Measurements from ENCODE around the gene KLF11. TPM values are rescaled to one million over a fixed set of nuclear protein-coding genes. Genes with fewer than 3 reads are reported as not detected.
A peak's percentile ranks its signal among the peaks of the same experiment; 100 is the strongest.
"Not testable (repeated sequence)": the region's sequence is repeated elsewhere in the genome, so short reads cannot be mapped to it uniquely, and the experiment has no call there.

KLF11 gene
- total RNA-seq, 2 experiments from 2014 or later = 7.2 to 8.6 TPM

GRCh38 chr2:10083046-10083445, 39.7 kb downstream of the KLF11 start:
- Mint-ChIP-seq H3K36me3 (ENCODE audit: low read depth) (peaks cover 1% of the 10 kb centered on the region), H3K9me3 (no peaks in the 10 kb centered on the region), H3K4me1 (peaks cover 16% of the 10 kb centered on the region), H3K27ac (no peak overlapping the region), H3K4me3 (no peak overlapping the region), H3K27me3 (peaks cover 72% of the 10 kb centered on the region)
- ChIA-PET POLR2A (interaction anchor here (1.0 kb wide), 1 partner anchor 10 kb away, joined by 3 read pairs; no protein-coding TSS in a partner anchor), CTCF (interaction anchor here (1.0 to 1.7 kb wide), 4 partner anchors 9 to 19 kb away, joined by 3 to 4 read pairs (median 4); no protein-coding TSS in a partner anchor)
- DNase-seq = no peak

- peaks cover 1% of the 10 kb centered on the region for H3K36me3 Mint-ChIP-seq (ENCODE audit: low read depth)
- no peak overlapping the region for H3K27ac Mint-ChIP-seq
- ChIA-PET POLR2A (interaction anchor here (1.0 kb wide), 1 partner anchor 9 kb away, joined by 3 read pairs; no protein-coding TSS in a partner anchor), CTCF (interaction anchor here (1.0 to 1.7 kb wide), 4 partner anchors 8 to 20 kb away, joined by 3 to 4 read pairs (median 4); no protein-coding TSS in a partner anchor)
- no peak overlapping the region for H3K4me3 Mint-ChIP-seq
- peaks cover 68% of the 10 kb centered on the region for H3K27me3 Mint-ChIP-seq
- H3K9me3 Mint-ChIP-seq = no peaks in the 10 kb centered on the region
- peaks cover 15% of the 10 kb centered on the region for H3K4me1 Mint-ChIP-seq
- DNase-seq = no peak
These were observed 40.4 kb downstream of the KLF11 start for GRCh38 chr2:10083692-10084211.

- ChIA-PET CTCF (interaction anchor here (2.0 kb wide), 1 partner anchor 11 kb away, joined by 8 read pairs; no protein-coding TSS in a partner anchor), POLR2A (no interaction called here)
- Mint-ChIP-seq H3K36me3 (ENCODE audit: low read depth) (no peaks in the 10 kb centered on the region), H3K4me3 (no peak overlapping the region), H3K27ac (no peak overlapping the region), H3K27me3 (peaks cover 65% of the 10 kb centered on the region), H3K9me3 (no peaks in the 10 kb centered on the region), H3K4me1 (peaks cover 9% of the 10 kb centered on the region)
- DNase-seq = no peak
These were observed 41.0 kb downstream of the KLF11 start for GRCh38 chr2:10084223-10084865.

- ChIA-PET POLR2A (no interaction called here), CTCF (interaction anchor here (0.8 to 2.0 kb wide), 5 partner anchors 8 to 350 kb away, joined by 3 to 8 read pairs (median 3); no protein-coding TSS in a partner anchor)
- DNase-seq = no peak
- Mint-ChIP-seq H3K9me3 (no peaks in the 10 kb centered on the region), H3K27me3 (peaks cover 73% of the 10 kb centered on the region), H3K36me3 (ENCODE audit: low read depth) (no peaks in the 10 kb centered on the region), H3K4me3 (no peak overlapping the region), H3K27ac (no peak overlapping the region), H3K4me1 (peaks cover 9% of the 10 kb centered on the region)
These were observed 41.8 kb downstream of the KLF11 start for GRCh38 chr2:10085043-10085667.

- POLR2A ChIA-PET = no interaction called here
- DNase-seq = no peak
- Mint-ChIP-seq H3K4me3 (no peak overlapping the region), H3K27ac (no peak overlapping the region), H3K4me1 (peaks cover 9% of the 10 kb centered on the region), H3K36me3 (ENCODE audit: low read depth) (no peaks in the 10 kb centered on the region), H3K9me3 (no peaks in the 10 kb centered on the region), H3K27me3 (peaks cover 78% of the 10 kb centered on the region)
- CTCF ChIA-PET = interaction anchor here (0.8 to 2.0 kb wide), 5 partner anchors 9 to 349 kb away, joined by 3 to 8 read pairs (median 3); no protein-coding TSS in a partner anchor
These were observed 42.3 kb downstream of the KLF11 start for GRCh38 chr2:10085668-10086059.

GRCh38 chr2:10086950-10087349, 43.6 kb downstream of the KLF11 start:
- DNase-seq = no peak

GRCh38 chr2:10087360-10087759, 44.0 kb downstream of the KLF11 start:
- ChIA-PET CTCF (interaction anchor here (1.0 to 1.8 kb wide), 4 partner anchors 10 to 577 kb away, joined by 3 to 9 read pairs (median 4); no protein-coding TSS in a partner anchor), POLR2A (no interaction called here)
- Mint-ChIP-seq H3K4me1 (peaks cover 11% of the 10 kb centered on the region), H3K27ac (no peak overlapping the region), H3K9me3 (peaks cover 5% of the 10 kb centered on the region), H3K27me3 (peaks cover 78% of the 10 kb centered on the region), H3K4me3 (no peak overlapping the region), H3K36me3 (ENCODE audit: low read depth) (peaks cover 2% of the 10 kb centered on the region)
- DNase-seq = no peak

More at GRCh38 chr2:10086950-10087349, 43.6 kb downstream of the KLF11 start:
- Mint-ChIP-seq H3K27me3 (peaks cover 78% of the 10 kb centered on the region), H3K4me1 (peaks cover 7% of the 10 kb centered on the region), H3K36me3 (ENCODE audit: low read depth) (no peaks in the 10 kb centered on the region), H3K9me3 (peaks cover under 1% of the 10 kb centered on the region), H3K4me3 (no peak overlapping the region), H3K27ac (no peak overlapping the region)
- ChIA-PET CTCF (interaction anchor here (1.2 to 1.8 kb wide), 3 partner anchors 10 to 348 kb away, joined by 3 to 9 read pairs (median 4); no protein-coding TSS in a partner anchor), POLR2A (no interaction called here)

- DNase-seq = no peak
- ChIA-PET POLR2A (no interaction called here), CTCF (interaction anchor here (1.3 to 1.6 kb wide), 3 partner anchors 17 to 21 kb away, joined by 3 to 5 read pairs (median 4); no protein-coding TSS in a partner anchor)
- H3K4me1 Mint-ChIP-seq = peaks cover 13% of the 10 kb centered on the region
- peaks cover 9% of the 10 kb centered on the region for H3K9me3 Mint-ChIP-seq
- H3K4me3 Mint-ChIP-seq = no peak overlapping the region
- peaks cover 73% of the 10 kb centered on the region for H3K27me3 Mint-ChIP-seq
- H3K27ac Mint-ChIP-seq = no peak overlapping the region
- peaks cover 6% of the 10 kb centered on the region for H3K36me3 Mint-ChIP-seq (ENCODE audit: low read depth)
These were observed 46.3 kb downstream of the KLF11 start for GRCh38 chr2:10089565-10090190.

- CTCF ChIA-PET = interaction anchor here (0.7 to 2.3 kb wide), 10 partner anchors 8 to 344 kb away, joined by 3 to 11 read pairs (median 3); partner anchors contain the start of gene CYS1
- peaks cover 6% of the 10 kb centered on the region for H3K36me3 Mint-ChIP-seq (ENCODE audit: low read depth)
- peak overlapping the region; percentile 63 for H3K27ac Mint-ChIP-seq
- peak overlapping the region; percentile 57 for H3K4me3 Mint-ChIP-seq
- H3K27me3 Mint-ChIP-seq = peaks cover 70% of the 10 kb centered on the region
- POLR2A ChIA-PET = no interaction called here
- DNase-seq = peak; percentile 31
- H3K9me3 Mint-ChIP-seq = peaks cover 9% of the 10 kb centered on the region
- peaks cover 13% of the 10 kb centered on the region for H3K4me1 Mint-ChIP-seq
These were observed 48.0 kb downstream of the KLF11 start for GRCh38 chr2:10091182-10091888.

GRCh38 chr2:10091889-10092244, 48.5 kb downstream of the KLF11 start:
- H3K9me3 Mint-ChIP-seq; POLR2A ChIA-PET; H3K36me3 Mint-ChIP-seq (ENCODE audit: low read depth); H3K27ac Mint-ChIP-seq; DNase-seq: not testable (repeated sequence)
- CTCF ChIA-PET = interaction anchor here (0.6 to 2.3 kb wide), 9 partner anchors 9 to 343 kb away, joined by 3 to 11 read pairs (median 4); partner anchors contain the start of gene CYS1
- H3K4me3 Mint-ChIP-seq = peak overlapping the region; percentile 20
- H3K27me3 Mint-ChIP-seq = peaks cover 67% of the 10 kb centered on the region
- H3K4me1 Mint-ChIP-seq = peaks cover 13% of the 10 kb centered on the region

- Mint-ChIP-seq H3K4me1 (peaks cover 18% of the 10 kb centered on the region), H3K4me3 (no peak overlapping the region), H3K9me3 (peaks cover 9% of the 10 kb centered on the region), H3K27me3 (peaks cover 59% of the 10 kb centered on the region), H3K27ac (no peak overlapping the region), H3K36me3 (ENCODE audit: low read depth) (peaks cover 6% of the 10 kb centered on the region)
- POLR2A ChIA-PET = no interaction called here
- DNase-seq = no peak
- CTCF ChIA-PET = interaction anchor here (0.6 to 4.5 kb wide), 7 partner anchors 8 to 636 kb away, joined by 3 to 28 read pairs (median 3); partner anchors contain the start of gene CYS1
These were observed 51.0 kb downstream of the KLF11 start for GRCh38 chr2:10094271-10094814.

GRCh38 chr2:10095175-10095574, 51.8 kb downstream of the KLF11 start:
- H3K4me3 Mint-ChIP-seq = no peak overlapping the region
- POLR2A ChIA-PET = no interaction called here
- peaks cover 51% of the 10 kb centered on the region for H3K27me3 Mint-ChIP-seq
- CTCF ChIA-PET = interaction anchor here (0.7 to 4.5 kb wide), 5 partner anchors 10 to 407 kb away, joined by 3 to 28 read pairs (median 3); no protein-coding TSS in a partner anchor
- peaks cover 9% of the 10 kb centered on the region for H3K9me3 Mint-ChIP-seq
- no peak for DNase-seq
- no peak overlapping the region for H3K27ac Mint-ChIP-seq
- peaks cover 6% of the 10 kb centered on the region for H3K36me3 Mint-ChIP-seq (ENCODE audit: low read depth)
- peaks cover 18% of the 10 kb centered on the region for H3K4me1 Mint-ChIP-seq
